HG03108 (cell line): Measurements from ENCODE around the gene SLFN14.
"Not testable (repeated sequence)": the region's sequence is repeated elsewhere in the genome, so short reads cannot be mapped to it uniquely, and the experiment has no call there.

ENCODE experiments used
- ATAC-seq: cut with Tn5 transposase; IDR thresholded peaks from one replicate; pipeline ENCODE4 v1.9.1; 2021; ENCODE audit warnings: moderate library complexity; ENCODE audit not compliant: unreplicated experiment

The SLFN14 gene

GRCh38 chr17:35523296-35523695 lies 37.3 kb downstream of the SLFN14 start:
- no peak for ATAC-seq

GRCh38 chr17:35521654-35522256 lies 38.9 kb downstream of the SLFN14 start:
- not testable (repeated sequence) for ATAC-seq

GRCh38 chr17:35521150-35521549 lies 39.5 kb downstream of the SLFN14 start:
- no peak for ATAC-seq

- ATAC-seq = no peak
Measured at GRCh38 chr17:35519906-35520442, 40.6 kb downstream of the SLFN14 start.

GRCh38 chr17:35519439-35519838 lies 41.2 kb downstream of the SLFN14 start:
- no peak for ATAC-seq

- not testable (repeated sequence) for ATAC-seq
Measured at GRCh38 chr17:35518431-35518830, 42.2 kb downstream of the SLFN14 start.

GRCh38 chr17:35515027-35515426 lies 45.6 kb downstream of the SLFN14 start:
- ATAC-seq = no peak

GRCh38 chr17:35514564-35514963 lies 46.1 kb downstream of the SLFN14 start:
- no peak for ATAC-seq
